Neutrophil (primary cell): ENCODE results near the gene CSAD.

ENCODE experiments used
- H3K27ac ChIP-seq: fragments of 200-600 bp; sonication (generic); 2 replicates; pipeline ENCODE4 v1.5.1; 2016; ENCODE audit warnings: mild to moderate bottlenecking, moderate library complexity
- H3K27me3 ChIP-seq: fragments of 200-600 bp; sonication (generic); 2 replicates; pipeline ENCODE4 v1.6.0; 2016; ENCODE audit warnings: mild to moderate bottlenecking
- H3K36me3 ChIP-seq: fragments of 200-600 bp; sonication (generic); 2 replicates; pipeline ENCODE4 v1.5.1; 2017
- H3K4me1 ChIP-seq, 2 experiments: fragments of 200-600 bp in 1 of 2; sonication (generic) in 1 of 2; 1 replicate in 1 of 2; 2 replicates in 1 of 2; pipeline versions ENCODE4 v1.5.1 to v1.6.1; 2013 to 2016; ENCODE audit warnings: low read depth in 1 of 2, low read length in 1 of 2, mild to moderate bottlenecking in 1 of 2, moderate library complexity in 1 of 2; ENCODE audit not compliant: control insufficient read depth in 1 of 2, insufficient read depth in 1 of 2
- H3K4me3 ChIP-seq, 2 experiments: fragments of 200-600 bp in 1 of 2; sonication (generic) in 1 of 2; 1 replicate in 1 of 2; 2 replicates in 1 of 2; pipeline ENCODE4 v1.5.1; 2013 to 2016; ENCODE audit warnings: low read depth in 1 of 2, low read length in 1 of 2, mild to moderate bottlenecking in 1 of 2, moderate library complexity in 1 of 2
- H3K9me3 ChIP-seq: fragments of 200-600 bp; sonication (generic); 2 replicates; pipeline ENCODE4 v1.5.1; 2016
- TF ChIP-seq, protein P1 (sequence below): fragments of 200-600 bp; sonication (generic); IDR thresholded peaks from 2 replicates; pipeline ENCODE4 v1.5.1; 2016; ENCODE audit warnings: antibody characterized with exemption

CSAD gene

GRCh38 chr12:53210843-53211242 is 30.1 kb upstream of the CSAD start:
- peaks cover 18 to 43% of the 10 kb centered on the region in 2 experiments for H3K4me1 ChIP-seq
- no peaks in the 10 kb centered on the region for H3K9me3 ChIP-seq
- H3K27ac ChIP-seq: no peak overlapping the region
- no peak overlapping the region for H3K4me3 ChIP-seq
- TF ChIP-seq, protein P1, sequence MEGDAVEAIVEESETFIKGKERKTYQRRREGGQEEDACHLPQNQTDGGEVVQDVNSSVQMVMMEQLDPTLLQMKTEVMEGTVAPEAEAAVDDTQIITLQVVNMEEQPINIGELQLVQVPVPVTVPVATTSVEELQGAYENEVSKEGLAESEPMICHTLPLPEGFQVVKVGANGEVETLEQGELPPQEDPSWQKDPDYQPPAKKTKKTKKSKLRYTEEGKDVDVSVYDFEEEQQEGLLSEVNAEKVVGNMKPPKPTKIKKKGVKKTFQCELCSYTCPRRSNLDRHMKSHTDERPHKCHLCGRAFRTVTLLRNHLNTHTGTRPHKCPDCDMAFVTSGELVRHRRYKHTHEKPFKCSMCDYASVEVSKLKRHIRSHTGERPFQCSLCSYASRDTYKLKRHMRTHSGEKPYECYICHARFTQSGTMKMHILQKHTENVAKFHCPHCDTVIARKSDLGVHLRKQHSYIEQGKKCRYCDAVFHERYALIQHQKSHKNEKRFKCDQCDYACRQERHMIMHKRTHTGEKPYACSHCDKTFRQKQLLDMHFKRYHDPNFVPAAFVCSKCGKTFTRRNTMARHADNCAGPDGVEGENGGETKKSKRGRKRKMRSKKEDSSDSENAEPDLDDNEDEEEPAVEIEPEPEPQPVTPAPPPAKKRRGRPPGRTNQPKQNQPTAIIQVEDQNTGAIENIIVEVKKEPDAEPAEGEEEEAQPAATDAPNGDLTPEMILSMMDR: no peak
- no peaks in the 10 kb centered on the region for H3K36me3 ChIP-seq
- no peaks in the 10 kb centered on the region for H3K27me3 ChIP-seq

DNA sequence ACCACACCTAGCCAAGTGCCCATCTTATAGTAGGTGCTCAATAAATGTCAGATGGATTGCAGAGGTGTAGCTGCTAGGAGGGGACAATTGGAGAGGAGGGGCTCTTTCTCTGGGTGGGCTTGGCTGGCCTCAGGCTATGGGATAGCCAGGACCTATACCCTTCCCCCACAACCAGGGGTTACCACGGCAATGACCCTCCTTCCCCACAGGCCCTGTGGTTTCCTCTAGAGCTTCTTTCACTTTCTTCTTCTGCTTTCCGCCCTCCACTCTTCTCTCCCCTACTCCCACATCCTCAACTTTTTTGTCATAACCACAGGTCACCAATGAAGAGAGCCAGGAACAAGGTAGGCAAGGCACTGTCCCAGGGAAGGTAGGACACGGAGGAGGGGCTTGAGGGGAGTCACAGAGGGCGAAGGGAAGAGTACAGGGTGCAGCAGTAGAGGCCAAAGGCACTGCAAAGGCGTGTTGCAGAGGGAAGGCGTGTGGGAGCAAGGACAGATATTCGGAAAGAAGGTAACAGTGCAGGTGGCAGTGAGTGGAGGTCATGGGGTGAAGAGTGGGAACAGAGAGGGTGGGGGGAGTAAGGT is 28.2 kb upstream of the CSAD start:
- peaks cover 18 to 43% of the 10 kb centered on the region in 2 experiments for H3K4me1 ChIP-seq
- H3K27ac ChIP-seq: peak overlapping the region; percentile 90
- no peaks in the 10 kb centered on the region for H3K36me3 ChIP-seq
- H3K4me3 ChIP-seq: peak overlapping the region; percentile 59 to 61
- H3K27me3 ChIP-seq: no peaks in the 10 kb centered on the region
- TF ChIP-seq, protein P1: no peak
- no peaks in the 10 kb centered on the region for H3K9me3 ChIP-seq

DNA sequence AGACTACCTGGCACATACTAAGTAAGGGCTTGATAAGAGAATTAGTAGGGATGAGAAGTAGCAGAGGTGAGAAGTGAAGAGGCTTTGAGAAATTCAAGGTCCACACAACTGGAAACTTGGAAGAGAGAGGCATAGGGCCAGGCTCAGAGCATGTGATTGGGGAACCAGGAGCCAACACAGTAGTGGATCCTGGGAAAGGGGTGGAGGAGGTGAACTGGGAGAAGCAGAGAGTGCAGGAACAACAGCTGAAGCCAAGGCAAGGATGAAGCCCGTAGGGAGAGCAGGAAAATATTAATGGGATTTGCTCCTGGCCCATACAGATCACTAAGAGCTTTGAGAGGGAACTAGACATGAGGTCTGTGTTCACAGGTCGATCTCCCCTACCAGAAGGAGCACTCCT is 27.7 kb upstream of the CSAD start:
- H3K27me3 ChIP-seq: no peaks in the 10 kb centered on the region
- H3K36me3 ChIP-seq: no peaks in the 10 kb centered on the region
- TF ChIP-seq, protein P1: no peak
- H3K9me3 ChIP-seq: no peaks in the 10 kb centered on the region
- peaks cover 18 to 41% of the 10 kb centered on the region in 2 experiments for H3K4me1 ChIP-seq
- H3K27ac ChIP-seq: peak overlapping the region; percentile 90
- peak overlapping the region; percentile 59 to 61 for H3K4me3 ChIP-seq

- TF ChIP-seq, protein P1: no peak
- Histone ChIP-seq H3K27ac (peak within 1 kb of the TSS; percentile 90), H3K4me3 (no peak within 1 kb of the TSS), H3K36me3 (no peaks in the 10 kb centered on the region), H3K4me1 (peaks cover 18 to 37% of the 10 kb centered on the region in 2 experiments), H3K9me3 (no peaks in the 10 kb centered on the region), H3K27me3 (no peaks in the 10 kb centered on the region)
Measured at GRCh38 chr12:53207042-53207441, 26.3 kb upstream of the CSAD start, which contains the start of gene ITGB7. Gene ITGB7 (minus strand): TSS chr12:53207251. CDS start chr12:53200443, 6,808 bp downstream.

- Histone ChIP-seq H3K4me3 (no peak overlapping the region), H3K9me3 (no peaks in the 10 kb centered on the region), H3K36me3 (no peaks in the 10 kb centered on the region), H3K27me3 (peaks cover 7% of the 10 kb centered on the region), H3K4me1 (peaks cover 18 to 37% of the 10 kb centered on the region in 2 experiments), H3K27ac (no peak overlapping the region)
- TF ChIP-seq, protein P1: no peak
Measured at GRCh38 chr12:53205747-53206419, 25.2 kb upstream of the CSAD start.
